GM23338 (cell line): ENCODE results near the gene ATP12A. TPM values are rescaled to one million over a fixed set of nuclear protein-coding genes. Genes with fewer than 3 reads are reported as not detected.

Source experiments
- ATAC-seq: fragments of 200-7000 bp; cut with Tn5 transposase; 3 replicates; pipeline ENCODE4 v1.9.1; 2020
- DNase-seq: peaks from one replicate; pipeline ENCODE4 v3.0.0-alpha.2; 2015; ENCODE audit warnings: low spot score
- H2AFZ ChIP-seq: fragments of 200-600 bp; sonication (generic); 2 replicates; pipeline ENCODE4 v1.8.0; 2016; ENCODE audit warnings: antibody characterized with exemption, mild to moderate bottlenecking, moderate library complexity
- H3F3A ChIP-seq: fragments of 200-600 bp; sonication (generic); replicated peaks from 2 replicates; pipeline ENCODE4 v1.8.0; 2017; ENCODE audit warnings: antibody characterized with exemption, mixed run types, low read depth
- H3K27ac ChIP-seq: fragments of 200-600 bp; sonication (generic); 2 replicates; pipeline ENCODE4 v1.6.1; 2016; ENCODE audit warnings: low read depth
- H3K27me3 ChIP-seq: fragments of 200-600 bp; sonication (generic); 2 replicates; pipeline ENCODE4 v1.8.0; 2016; ENCODE audit warnings: mild to moderate bottlenecking, mixed run types, moderate library complexity; ENCODE audit not compliant: insufficient read depth
- H3K36me3 ChIP-seq: fragments of 200-600 bp; sonication (generic); 2 replicates; pipeline ENCODE4 v1.8.0; 2016; ENCODE audit warnings: mild to moderate bottlenecking; ENCODE audit not compliant: insufficient read depth
- H3K4me1 ChIP-seq: fragments of 200-600 bp; sonication (generic); 2 replicates; pipeline ENCODE4 v1.8.0; 2016; ENCODE audit warnings: mild to moderate bottlenecking, moderate library complexity; ENCODE audit not compliant: insufficient read depth
- H3K4me2 ChIP-seq: fragments of 200-600 bp; sonication (generic); 2 replicates; pipeline ENCODE4 v1.7.1; 2017; ENCODE audit warnings: mixed run types
- H3K4me3 ChIP-seq: fragments of 200-600 bp; sonication (generic); 2 replicates; pipeline ENCODE4 v1.6.1; 2016; ENCODE audit warnings: mixed run types
- H3K79me2 ChIP-seq: fragments of 200-600 bp; sonication (generic); replicated peaks from 2 replicates; pipeline ENCODE4 v1.8.0; 2017; ENCODE audit warnings: mild to moderate bottlenecking; ENCODE audit not compliant: insufficient read depth
- H3K9me2 ChIP-seq: fragments of 200-600 bp; sonication (generic); 2 replicates; pipeline ENCODE4 v1.8.0; 2017; ENCODE audit not compliant: insufficient read depth
- H4K20me1 ChIP-seq: fragments of 200-600 bp; sonication (generic); replicated peaks from 2 replicates; pipeline ENCODE4 v1.8.0; 2017; ENCODE audit warnings: mild to moderate bottlenecking; ENCODE audit not compliant: insufficient read depth
- H3K27ac Mint-ChIP-seq: 2 replicates; pipeline ENCODE4 v1.8.0; 2020; ENCODE audit warnings: inconsistent platforms, mild to moderate bottlenecking, moderate library complexity, mixed read lengths
- H3K27me3 Mint-ChIP-seq: 3 replicates; pipeline ENCODE4 v1.8.0; 2022; ENCODE audit warnings: low read depth, mild to moderate bottlenecking, moderate library complexity, mixed read lengths, inconsistent platforms; ENCODE audit not compliant: insufficient read depth, poor library complexity
- H3K36me3 Mint-ChIP-seq: 3 replicates; pipeline ENCODE4 v1.8.0; 2021; ENCODE audit warnings: low read depth, mild to moderate bottlenecking, inconsistent platforms, moderate library complexity, mixed read lengths
- H3K4me1 Mint-ChIP-seq: 3 replicates; pipeline ENCODE4 v1.8.0; 2020; ENCODE audit warnings: mild to moderate bottlenecking, inconsistent platforms, mixed read lengths
- H3K4me3 Mint-ChIP-seq: 3 replicates; pipeline ENCODE4 v1.8.0; 2021; ENCODE audit warnings: moderate library complexity, mild to moderate bottlenecking, inconsistent platforms, mixed read lengths
- H3K9me3 Mint-ChIP-seq: 3 replicates; pipeline ENCODE4 v1.8.0; 2020; ENCODE audit warnings: moderate library complexity, mild to moderate bottlenecking, inconsistent platforms, mixed read lengths
- CREB1 ChIP-seq: fragments of 250-450 bp; sonication (Bioruptor Pico); IDR thresholded peaks from 2 replicates; pipeline ENCODE4 v1.5.0; 2020; ENCODE audit warnings: low read depth, mild to moderate bottlenecking, moderate library complexity
- ETS1 ChIP-seq: IDR thresholded peaks from 2 replicates; pipeline ENCODE4 v1.6.1; 2016; ENCODE audit warnings: antibody characterized with exemption
- EZH2 ChIP-seq: fragments of 200-600 bp; sonication (generic); IDR thresholded peaks from one replicate; pipeline ENCODE4 v1.8.0; 2017; ENCODE audit warnings: antibody characterized with exemption, mild to moderate bottlenecking, low read depth; ENCODE audit not compliant: unreplicated experiment
- REST ChIP-seq: IDR thresholded peaks from one replicate; pipeline ENCODE4 v1.6.1; 2018; ENCODE audit warnings: antibody characterized with exemption; ENCODE audit not compliant: unreplicated experiment
- ZNF114 ChIP-seq: fragments of 250-450 bp; sonication (Bioruptor Pico); IDR thresholded peaks from 2 replicates; pipeline ENCODE4 v1.5.0; 2020; ENCODE audit warnings: mild to moderate bottlenecking, moderate library complexity
- ZNF462 ChIP-seq: fragments of 250-450 bp; sonication (Bioruptor Pico); IDR thresholded peaks from 2 replicates; pipeline ENCODE4 v1.5.0; 2020; ENCODE audit warnings: mild to moderate bottlenecking, moderate library complexity
- polyA plus RNA-seq: library from polyadenylated mRNA; unstranded; fragments of >200 nt; fragmentation: Nextera tagmentation; extraction: Ambion mirVana; gene quantifications from 2 replicates; pipeline ENCODE4 v1.2.1, GENCODE V29; 2016
- total RNA-seq: library from RNA; depleted of rRNA; stranded (reverse); fragments of >200 nt; shearing (Covaris generic); gene quantifications from 2 replicates; pipeline ENCODE4 v1.2.3, GENCODE V29; 2014

The ATP12A gene
- total and polyA plus RNA-seq, 2 experiments from 2014 or later: 0.40 to 1.0 TPM

- H3K79me2 ChIP-seq: no peaks in the 10 kb centered on the region
- TF ChIP-seq ZNF462 (CRISPR knock-in tag) (no peak), REST (no peak), ETS1 (no peak), CREB1 (no peak), EZH2 (no peak), ZNF114 (no peak)
- no peak overlapping the region for H3K4me3 ChIP-seq
- no peak overlapping the region for H3K4me2 ChIP-seq
- H3K36me3 ChIP-seq: no peaks in the 10 kb centered on the region
- Mint-ChIP-seq H3K27ac (no peak overlapping the region), H3K4me3 (no peak overlapping the region), H3K27me3 (no peaks in the 10 kb centered on the region), H3K4me1 (no peaks in the 10 kb centered on the region), H3K9me3 (peaks cover 5% of the 10 kb centered on the region; the same call in 1 of the 3 replicates), H3K36me3 (no peaks in the 10 kb centered on the region)
- peaks cover 3% of the 10 kb centered on the region; the same call in 1 of the 2 replicates for H3K9me2 ChIP-seq
- H3K27me3 ChIP-seq: no peaks in the 10 kb centered on the region
- ATAC-seq (no peak), DNase-seq (no peak)
- H4K20me1 ChIP-seq: no peaks in the 10 kb centered on the region
- H3F3A ChIP-seq: no peaks in the 10 kb centered on the region
- no peaks in the 10 kb centered on the region for H3K4me1 ChIP-seq
- no peak overlapping the region for H3K27ac ChIP-seq
- H2AFZ ChIP-seq: no peak overlapping the region
Observed at GRCh38 chr13:24642219-24642618, 38.0 kb upstream of the ATP12A start.
